Vagina (tissue), 2 donors: ENCODE measurements around the gene PRMT2. TPM values are rescaled to one million over a fixed set of nuclear protein-coding genes. Genes with fewer than 3 reads are reported as not detected.

Source experiments
- DNase-seq, 2 donors: peaks; one replicate each; pipeline ENCODE4 v3.0.0-alpha.2; 2017; ENCODE audit errors: extremely low spot score in 2 of 2
- H3K27ac ChIP-seq: fragments of 200-600 bp; sonication (generic); one replicate; pipeline ENCODE4 v1.5.1; 2019
- H3K27me3 ChIP-seq: fragments of 200-600 bp; sonication (generic); one replicate; pipeline ENCODE4 v1.5.1; 2019
- H3K36me3 ChIP-seq, 2 donors: fragments of 200-600 bp; sonication (generic); one replicate each; pipeline ENCODE4 v1.5.1; 2017 to 2019
- H3K4me1 ChIP-seq: fragments of 200-600 bp; sonication (generic); one replicate; pipeline ENCODE4 v1.5.1; 2019
- H3K4me3 ChIP-seq, 2 donors: fragments of 200-600 bp; sonication (generic); 1 replicate in 1 of 2; 2 replicates in 1 of 2; pipeline ENCODE4 v1.5.1; 2016 to 2019
- H3K9me3 ChIP-seq: fragments of 200-600 bp; sonication (generic); one replicate; pipeline ENCODE4 v1.5.1; 2019
- CTCF ChIP-seq, 3 experiments: fragments of 450-650 bp in 2 of 3; fragments of 200-600 bp in 1 of 3; sonication (generic) in 1 of 3; IDR thresholded peaks; one replicate each; pipeline ENCODE4 v1.5.1; 2017 to 2019; ENCODE audit warnings: antibody characterized with exemption in 3 of 3, mild to moderate bottlenecking in 2 of 3, moderate library complexity in 2 of 3
- POLR2A ChIP-seq, 2 donors: fragments of 450-650 bp; IDR thresholded peaks; one replicate each; pipeline ENCODE4 v1.6.1; 2017; ENCODE audit warnings: antibody characterized with exemption in 2 of 2, mild to moderate bottlenecking in 2 of 2, moderate library complexity in 2 of 2
- POLR2AphosphoS5 ChIP-seq, 2 donors: sonication (generic); formaldehyde crosslinking; IDR thresholded peaks; one replicate each; pipeline ENCODE4 v1.9.0; 2017; ENCODE audit warnings: antibody characterized with exemption in 2 of 2, mild to moderate bottlenecking in 2 of 2, low read depth in 1 of 2; ENCODE audit not compliant: insufficient read depth in 1 of 2
- intact Hi-C: fragments of 100-400 bp; cut with DNase I; formaldehyde crosslinking; loops from one replicate; pipeline ENCODE4 v1.15.1; 2023
- total RNA-seq: library from RNA; depleted of rRNA; stranded (reverse); fragments of >200 nt; gene quantifications from one replicate; pipeline ENCODE4 v1.2.3, GENCODE V29; 2016

PRMT2 gene
- 78.1 TPM for total RNA-seq

DNA sequence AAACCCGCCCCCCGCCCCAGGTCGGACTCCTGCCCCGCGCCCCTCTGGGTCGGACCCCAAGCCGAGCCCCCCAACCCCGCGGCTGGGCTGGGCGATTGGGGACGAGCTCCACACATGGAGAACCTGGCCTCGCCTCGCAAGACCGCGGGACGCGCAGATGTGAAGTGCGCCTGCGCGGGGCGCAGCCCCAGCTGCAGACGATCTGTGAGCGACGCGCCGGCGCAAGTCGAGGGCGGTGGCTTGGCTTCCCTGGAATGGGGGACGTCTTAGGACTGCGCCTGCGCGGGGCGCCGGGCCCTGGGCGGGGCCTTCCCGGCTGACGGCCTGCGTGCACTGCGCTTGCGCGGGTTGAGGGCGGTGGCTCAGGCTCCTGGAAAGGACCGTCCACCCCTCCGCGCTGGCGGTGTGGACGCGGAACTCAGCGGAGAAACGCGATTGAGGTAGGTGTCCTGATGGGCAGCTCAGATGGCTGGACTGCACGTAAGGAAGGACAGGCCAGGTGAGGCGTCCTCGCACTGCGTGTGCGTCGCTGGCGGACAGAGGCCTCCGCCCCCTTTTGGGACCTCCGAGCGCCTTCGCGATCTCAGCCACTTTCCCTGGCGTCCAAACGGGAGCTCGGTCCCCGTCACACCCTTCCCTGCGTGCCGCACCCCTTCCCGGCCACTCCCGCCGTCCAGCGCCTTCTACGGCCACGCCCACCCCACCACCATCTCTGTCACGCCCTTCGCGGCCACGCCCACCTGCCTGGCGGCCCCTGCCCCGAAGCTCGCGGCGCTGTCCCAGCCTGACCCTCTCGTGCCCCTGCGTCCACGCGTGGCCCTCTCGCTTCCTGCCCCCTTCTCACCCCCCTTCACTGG, at the start of gene PRMT2:
TSS of gene PRMT2 (plus strand) at position 351 of the 857 bp plus-strand sequence. CDS start 1,278 bp downstream, outside the sequence.
- Histone ChIP-seq H3K27me3 (no peaks in the 10 kb centered on the region), H3K36me3 (no peaks in the 10 kb centered on the region), H3K9me3 (no peaks in the 10 kb centered on the region), H3K4me3 (peak within 1 kb of the TSS; percentile 72 to 97), H3K27ac (peak within 1 kb of the TSS; percentile 99), H3K4me1 (peaks cover 54% of the 10 kb centered on the region)
- peak in 1 of 2 donors; percentile 97 for DNase-seq
- TF ChIP-seq POLR2AphosphoS5 (IDR thresholded peaks at IDR 0.05; ENCODE audit: insufficient read depth in 1 of 2, low read depth in 1 of 2) (peak; percentile 91 to 100), POLR2A (IDR thresholded peaks at IDR 0.05) (peak in 1 of 2 donors; percentile 78), CTCF (IDR thresholded peaks at IDR 0.05) (peak in 1 of 3 experiments; percentile 44)
- intact Hi-C loops = no loop called here

GRCh38 chr21:46594276-46594675, 41.2 kb upstream of the PRMT2 start:
- H3K9me3 ChIP-seq = no peaks in the 10 kb centered on the region

DNA sequence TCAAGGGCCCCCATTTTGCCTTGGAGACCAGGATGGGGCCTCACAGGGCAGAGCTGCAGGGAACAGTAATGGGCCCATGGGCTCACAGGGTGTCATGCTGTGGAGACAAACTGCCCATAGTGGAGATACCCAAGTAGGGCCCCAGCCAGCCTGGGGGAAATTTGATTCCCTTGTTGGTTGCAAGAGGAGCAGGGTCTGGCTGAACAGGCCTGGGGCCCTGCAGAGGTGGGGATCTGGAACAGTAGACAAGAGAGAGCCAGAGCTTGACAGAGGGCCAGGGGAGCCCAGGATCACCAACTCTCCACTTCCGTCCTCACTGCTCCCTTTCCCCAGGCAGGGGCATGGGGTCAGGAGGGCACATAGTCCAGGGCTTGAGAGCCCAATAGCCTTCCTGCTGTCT, 39.3 kb upstream of the PRMT2 start:
- no peak for DNase-seq

More at GRCh38 chr21:46594276-46594675, 41.2 kb upstream of the PRMT2 start:
- no peak overlapping the region for H3K27ac ChIP-seq
- H3K27me3 ChIP-seq = no peaks in the 10 kb centered on the region
- H3K4me3 ChIP-seq = no peak overlapping the region
- intact Hi-C loops = no loop called here
- DNase-seq = no peak
- TF ChIP-seq CTCF (IDR thresholded peaks at IDR 0.05) = no peak
- TF ChIP-seq POLR2AphosphoS5 (IDR thresholded peaks at IDR 0.05; ENCODE audit: insufficient read depth in 1 of 2, low read depth in 1 of 2) = no peak
- no peak for TF ChIP-seq POLR2A (IDR thresholded peaks at IDR 0.05)
- H3K4me1 ChIP-seq = peaks cover 6% of the 10 kb centered on the region
- no peaks in the 10 kb centered on the region for H3K36me3 ChIP-seq

DNA sequence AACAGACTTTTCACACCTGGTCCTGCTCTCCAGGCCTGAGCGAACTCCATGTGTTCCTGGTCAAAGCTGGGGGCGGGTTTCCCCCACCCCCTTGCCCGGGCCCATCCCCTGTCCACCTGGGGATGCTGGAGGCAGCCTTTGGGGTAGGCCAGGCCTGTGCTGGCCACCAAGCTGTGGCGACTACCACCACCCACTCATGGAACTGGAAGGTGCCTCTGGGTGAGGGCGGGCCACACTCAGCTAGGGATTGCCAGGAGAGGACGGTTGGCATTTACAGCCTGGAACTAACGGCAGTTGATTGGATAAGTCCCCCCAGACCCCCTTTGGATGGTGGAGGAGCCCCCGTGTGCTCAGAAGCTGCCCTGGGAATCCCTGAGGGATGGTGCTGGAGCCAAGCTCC, 38.4 kb upstream of the PRMT2 start:
- Histone ChIP-seq H3K4me3 (no peak overlapping the region), H3K36me3 (no peaks in the 10 kb centered on the region), H3K27ac (no peak overlapping the region), H3K27me3 (no peaks in the 10 kb centered on the region), H3K4me1 (peaks cover 6% of the 10 kb centered on the region), H3K9me3 (no peaks in the 10 kb centered on the region)
- DNase-seq = no peak
- intact Hi-C loops = no loop called here
- TF ChIP-seq POLR2A (IDR thresholded peaks at IDR 0.05) (no peak), CTCF (IDR thresholded peaks at IDR 0.05) (no peak), POLR2AphosphoS5 (IDR thresholded peaks at IDR 0.05; ENCODE audit: insufficient read depth in 1 of 2, low read depth in 1 of 2) (no peak)

More for the DNA sequence above, 39.3 kb upstream of the PRMT2 start:
- H3K27ac ChIP-seq = no peak overlapping the region
- no peaks in the 10 kb centered on the region for H3K36me3 ChIP-seq
- peaks cover 6% of the 10 kb centered on the region for H3K4me1 ChIP-seq
- intact Hi-C loops = no loop called here
- no peaks in the 10 kb centered on the region for H3K9me3 ChIP-seq
- no peaks in the 10 kb centered on the region for H3K27me3 ChIP-seq
- no peak overlapping the region for H3K4me3 ChIP-seq
- no peak for TF ChIP-seq POLR2A (IDR thresholded peaks at IDR 0.05)
- TF ChIP-seq POLR2AphosphoS5 (IDR thresholded peaks at IDR 0.05; ENCODE audit: insufficient read depth in 1 of 2, low read depth in 1 of 2) = no peak
- TF ChIP-seq CTCF (IDR thresholded peaks at IDR 0.05) = no peak

DNA sequence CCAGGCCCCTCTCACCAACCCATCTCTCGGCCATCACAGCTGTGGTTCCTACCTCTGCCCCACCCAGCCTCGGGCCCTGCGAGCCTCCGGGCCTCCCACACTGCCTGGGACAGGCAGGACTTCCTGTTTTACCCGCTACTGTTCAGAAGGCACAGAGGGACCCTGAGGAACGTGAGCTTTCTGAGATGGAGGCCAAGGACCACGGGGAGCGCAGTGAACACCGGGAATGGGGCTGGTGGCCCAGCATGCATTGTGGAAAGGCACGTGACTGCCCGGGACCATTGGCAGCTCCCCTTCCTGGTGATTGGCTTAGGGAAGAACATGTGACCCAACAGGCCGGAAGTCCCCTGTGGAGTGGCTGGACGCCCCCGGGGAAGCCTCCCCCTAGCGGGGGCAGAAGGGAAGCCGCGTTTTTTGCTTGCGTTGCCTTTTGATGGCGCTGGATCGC, 37.6 kb upstream of the PRMT2 start:
- Histone ChIP-seq H3K4me1 (peaks cover 6% of the 10 kb centered on the region), H3K9me3 (no peaks in the 10 kb centered on the region), H3K27ac (no peak overlapping the region), H3K36me3 (no peaks in the 10 kb centered on the region), H3K4me3 (no peak overlapping the region), H3K27me3 (no peaks in the 10 kb centered on the region)
- intact Hi-C loops = no loop called here
- no peak for TF ChIP-seq CTCF (IDR thresholded peaks at IDR 0.05)
- TF ChIP-seq POLR2A (IDR thresholded peaks at IDR 0.05) = no peak
- TF ChIP-seq POLR2AphosphoS5 (IDR thresholded peaks at IDR 0.05; ENCODE audit: insufficient read depth in 1 of 2, low read depth in 1 of 2) = no peak
- DNase-seq = no peak
